ENCODE results near the gene SV2C. TPM values are rescaled to one million over a fixed set of nuclear protein-coding genes. Genes with fewer than 3 reads are reported as not detected.

Gene SV2C
- total RNA-seq, 1 donor from 2014 or later = 0.20 TPM

DNA sequence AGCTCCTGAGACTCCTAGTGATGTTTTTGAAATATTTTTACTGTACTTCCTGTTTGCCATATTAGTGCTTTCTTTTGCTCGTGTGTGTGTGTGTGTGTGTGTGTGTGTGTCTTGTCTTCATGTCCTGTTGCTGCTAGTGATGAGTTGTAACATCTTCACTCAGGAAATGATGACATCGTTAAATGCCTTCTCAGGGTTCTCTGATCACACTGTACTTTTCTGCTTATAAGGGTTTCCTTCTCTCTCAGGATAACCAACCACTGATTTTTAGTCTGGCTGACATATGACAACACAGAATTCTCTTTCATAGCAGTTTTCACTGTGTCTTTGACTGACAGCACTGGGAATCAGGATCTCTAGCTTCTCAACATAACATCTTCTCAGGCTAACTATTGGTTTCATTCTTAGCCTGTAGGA, 16.1 kb downstream of the SV2C start:
- DNase-seq (ENCODE audit: low read depth in 2 of 2) = no peak

DNA sequence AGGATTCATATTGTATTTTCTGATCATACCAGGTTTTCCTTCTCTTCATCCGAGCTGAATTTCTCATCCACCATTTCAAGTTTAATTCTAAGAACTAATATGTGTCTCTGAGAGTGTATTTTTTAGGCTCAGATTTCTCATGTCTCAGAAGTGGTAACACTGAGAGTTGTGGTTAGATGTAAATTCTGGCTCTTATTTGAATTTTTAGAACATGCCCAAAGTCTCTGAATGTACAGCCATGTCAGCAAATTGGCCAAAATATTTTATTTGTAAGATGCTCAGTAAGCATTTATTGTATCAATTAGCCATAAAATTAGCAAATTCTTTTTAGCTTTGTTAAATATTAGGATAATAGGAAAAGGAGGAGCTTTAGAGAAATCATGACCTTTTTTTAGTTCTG, 16.6 kb downstream of the SV2C start:
- DNase-seq (ENCODE audit: low read depth in 2 of 2) = no peak

DNA sequence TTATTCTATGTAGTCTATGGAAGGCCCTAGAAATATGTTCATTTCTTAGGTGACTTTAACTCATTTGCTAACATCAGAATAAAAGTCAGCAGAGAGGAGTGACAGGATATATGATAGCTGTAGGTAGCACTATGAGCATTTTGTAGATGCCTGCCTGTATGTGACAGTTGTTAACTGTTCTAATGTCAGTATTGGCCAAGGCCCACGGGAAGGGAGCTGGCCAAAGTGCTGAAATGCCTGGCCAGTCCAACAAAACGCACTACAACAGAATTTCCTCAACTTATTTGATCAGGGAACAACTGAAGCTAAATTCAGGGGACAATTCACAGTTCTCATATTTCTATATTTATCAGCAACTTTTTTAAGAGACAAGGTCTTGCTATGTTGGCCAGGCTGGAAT, 20.8 kb downstream of the SV2C start:
- peak; percentile 41 to 71 for DNase-seq (ENCODE audit: low read depth in 2 of 2)

DNA sequence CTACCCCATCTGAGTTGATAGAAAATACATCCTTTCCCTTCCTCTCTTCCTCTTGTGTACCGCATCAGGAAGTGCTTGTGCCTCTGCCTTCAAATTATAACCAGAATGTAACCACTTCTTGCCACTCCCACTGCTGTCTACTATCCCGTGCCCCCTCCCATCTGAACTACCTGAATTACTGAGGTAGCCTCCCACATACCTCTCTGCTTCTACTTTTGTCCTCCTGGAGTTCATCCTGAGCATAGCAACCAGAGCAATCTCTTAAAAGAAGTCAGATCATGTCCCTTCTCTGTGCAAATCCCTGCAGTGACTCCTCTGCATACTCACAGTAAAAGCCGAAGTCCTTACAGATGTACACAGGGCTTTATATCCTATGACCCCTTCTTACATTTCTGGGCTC, 23.0 kb downstream of the SV2C start:
- no peak for DNase-seq (ENCODE audit: low read depth in 2 of 2)

DNA sequence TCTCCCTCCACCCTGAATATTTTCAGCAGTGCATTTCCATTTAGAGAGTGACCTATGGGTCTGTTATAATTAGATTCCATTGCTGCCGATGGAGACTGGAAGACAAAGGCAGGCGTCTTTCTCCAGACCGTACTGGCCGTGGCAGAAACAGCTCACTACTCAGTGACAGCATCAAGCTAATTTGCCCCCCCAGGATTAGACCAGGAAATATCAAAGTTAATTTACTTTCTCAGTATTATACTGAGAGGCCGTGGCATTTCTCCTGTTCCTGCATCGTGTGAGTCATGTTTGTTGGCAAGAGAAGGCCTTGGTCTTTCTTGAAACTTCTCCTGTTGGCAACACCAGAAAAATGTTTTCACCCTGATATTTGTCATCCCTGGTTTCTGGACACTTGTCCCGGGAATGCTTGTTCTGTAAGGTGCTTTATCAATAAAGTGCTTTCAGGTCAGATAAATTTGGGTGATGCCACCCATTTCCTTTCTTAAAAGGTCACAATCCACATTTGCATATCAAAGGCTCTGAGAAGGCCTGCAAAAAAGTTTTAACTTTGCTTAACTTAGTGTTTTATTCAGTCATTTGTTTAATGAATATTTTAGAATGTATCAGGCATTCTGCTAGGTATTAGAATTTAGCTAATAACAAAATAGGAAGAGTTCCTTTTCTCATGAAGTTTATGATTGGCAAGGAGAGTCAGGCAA, 28.4 kb downstream of the SV2C start:
- no peak for DNase-seq (ENCODE audit: low read depth in 2 of 2)

DNA sequence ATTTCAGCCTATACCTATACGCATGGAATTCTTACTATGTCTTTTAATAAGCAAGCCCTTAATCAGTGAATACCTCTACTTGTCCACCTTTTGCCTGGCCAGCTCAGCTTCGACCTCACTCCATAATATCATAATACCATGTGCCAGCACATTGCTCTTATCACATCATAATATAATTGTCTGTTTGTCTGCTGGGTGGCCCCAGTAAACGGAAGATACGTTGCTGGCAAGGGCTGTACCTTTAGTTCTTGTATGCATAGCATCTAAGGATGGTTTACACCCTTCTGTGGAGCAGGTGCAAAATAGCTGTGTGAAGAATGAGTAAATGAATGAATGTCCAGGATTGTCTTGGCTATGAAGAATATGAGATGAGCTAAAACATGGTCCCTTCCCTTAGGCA, 29.9 kb downstream of the SV2C start:
- no peak for DNase-seq (ENCODE audit: low read depth in 2 of 2)

DNA sequence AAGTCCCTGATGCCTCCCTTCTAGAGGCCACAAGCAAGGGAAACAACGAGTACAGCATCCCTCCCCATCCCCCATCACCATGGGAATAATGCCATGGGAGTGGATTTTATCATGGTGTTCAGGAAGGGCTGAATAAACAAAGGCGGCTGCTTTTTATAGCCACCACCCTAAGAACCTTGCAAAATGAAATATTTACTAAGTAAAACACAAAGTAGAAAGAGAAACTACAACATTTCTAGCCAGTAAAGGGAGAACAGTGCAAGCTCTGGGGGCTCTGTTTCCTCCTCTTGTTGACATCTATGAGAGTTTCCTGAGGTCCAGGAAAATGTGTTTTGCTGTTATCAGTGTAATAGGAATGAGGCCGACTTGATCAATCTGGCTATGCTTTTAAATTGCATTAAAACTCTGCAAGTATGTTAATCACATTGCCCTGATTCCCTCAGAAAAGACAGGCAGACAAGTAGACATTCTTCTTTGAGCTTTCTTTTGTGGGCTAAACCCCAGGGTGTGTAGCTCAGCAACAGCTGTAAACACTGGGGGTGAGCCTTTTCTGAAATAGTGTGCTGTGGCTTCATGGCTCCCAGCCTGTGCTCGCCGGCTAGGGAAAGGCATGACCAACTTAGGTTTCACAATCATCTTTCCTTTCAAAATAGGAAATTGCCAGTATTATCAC, 31.1 kb downstream of the SV2C start:
- DNase-seq (ENCODE audit: low read depth in 2 of 2) = peak in 1 of 2 donors; percentile 89

DNA sequence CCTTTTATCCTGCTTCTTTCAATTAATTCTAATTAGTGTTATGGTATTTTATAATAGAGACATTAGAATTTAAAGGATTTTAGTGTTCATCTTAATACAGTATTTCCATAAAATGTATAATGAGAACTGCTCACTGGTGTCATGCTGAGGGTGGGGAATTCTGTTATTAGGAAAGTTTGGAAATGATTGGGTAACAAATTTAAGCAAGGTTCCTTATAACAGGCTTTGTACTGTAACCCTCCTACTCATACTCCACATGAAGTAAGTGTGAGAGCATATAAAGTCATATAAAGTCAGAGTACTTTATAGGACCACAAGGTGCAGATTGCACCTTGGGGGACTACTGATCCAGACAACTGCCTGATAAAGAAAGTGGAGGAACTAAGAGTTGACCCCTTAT, 42.2 kb downstream of the SV2C start:
- no peak for DNase-seq (ENCODE audit: low read depth in 2 of 2)

DNA sequence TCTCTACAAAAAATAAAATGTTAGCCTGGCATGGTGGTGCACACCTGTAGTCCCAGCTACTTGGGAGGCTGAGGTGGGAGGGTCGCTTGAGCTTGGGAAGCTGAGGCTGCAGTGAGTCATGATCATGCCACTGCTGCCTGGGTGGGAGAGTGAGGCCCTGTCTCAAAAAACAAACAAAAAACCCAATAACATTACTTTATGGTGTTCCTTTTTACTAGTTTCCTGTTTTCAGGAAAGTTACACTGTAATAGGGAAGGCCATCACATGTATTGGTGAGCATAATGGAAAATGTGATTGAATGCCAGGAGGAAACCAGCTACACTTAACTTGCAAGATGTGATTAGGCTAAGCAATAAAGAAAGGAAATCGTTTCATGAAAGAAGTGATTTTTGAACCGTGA, 42.7 kb downstream of the SV2C start:
- DNase-seq (ENCODE audit: low read depth in 2 of 2) = peak in 1 of 2 donors; percentile 69

DNA sequence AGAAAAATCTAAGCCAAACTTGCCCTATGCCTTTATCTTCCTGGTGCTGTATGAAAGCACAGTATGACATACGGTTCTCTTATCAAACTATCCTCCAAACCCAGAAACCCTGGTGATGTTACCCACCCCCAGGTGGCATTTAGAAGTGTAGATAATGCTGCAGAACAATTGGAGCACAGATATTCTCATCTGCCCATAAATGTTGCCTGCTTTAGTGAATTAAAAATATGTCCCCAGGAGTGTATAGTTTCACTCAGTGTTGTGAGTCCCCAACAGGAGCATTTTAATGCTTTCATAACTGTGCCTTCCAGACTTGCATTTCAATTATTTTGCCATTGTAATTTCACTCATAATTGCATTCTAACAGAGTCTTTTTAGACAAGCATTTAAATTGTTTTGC, 50.8 kb downstream of the SV2C start:
- DNase-seq (ENCODE audit: low read depth in 2 of 2) = no peak

DNA sequence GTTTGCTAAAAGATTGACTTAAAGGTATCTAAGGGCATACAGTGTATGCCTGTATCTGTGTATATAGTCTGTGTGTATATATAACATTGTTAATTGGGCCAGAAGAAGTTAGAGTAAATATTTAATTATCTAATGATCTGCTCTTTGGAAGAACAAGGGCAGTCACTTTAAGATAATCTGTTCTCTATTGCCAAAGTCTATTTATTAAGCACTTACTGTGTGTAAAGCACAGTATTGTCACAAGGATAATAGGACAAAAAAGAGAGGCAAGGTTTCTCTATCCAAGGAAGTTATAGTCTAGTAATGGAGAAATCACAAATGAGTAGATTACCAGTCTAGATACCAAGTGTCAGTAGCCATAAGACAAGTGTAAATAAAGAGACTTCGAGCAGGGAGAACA, 51.5 kb downstream of the SV2C start:
- no peak for DNase-seq (ENCODE audit: low read depth in 2 of 2)

DNA sequence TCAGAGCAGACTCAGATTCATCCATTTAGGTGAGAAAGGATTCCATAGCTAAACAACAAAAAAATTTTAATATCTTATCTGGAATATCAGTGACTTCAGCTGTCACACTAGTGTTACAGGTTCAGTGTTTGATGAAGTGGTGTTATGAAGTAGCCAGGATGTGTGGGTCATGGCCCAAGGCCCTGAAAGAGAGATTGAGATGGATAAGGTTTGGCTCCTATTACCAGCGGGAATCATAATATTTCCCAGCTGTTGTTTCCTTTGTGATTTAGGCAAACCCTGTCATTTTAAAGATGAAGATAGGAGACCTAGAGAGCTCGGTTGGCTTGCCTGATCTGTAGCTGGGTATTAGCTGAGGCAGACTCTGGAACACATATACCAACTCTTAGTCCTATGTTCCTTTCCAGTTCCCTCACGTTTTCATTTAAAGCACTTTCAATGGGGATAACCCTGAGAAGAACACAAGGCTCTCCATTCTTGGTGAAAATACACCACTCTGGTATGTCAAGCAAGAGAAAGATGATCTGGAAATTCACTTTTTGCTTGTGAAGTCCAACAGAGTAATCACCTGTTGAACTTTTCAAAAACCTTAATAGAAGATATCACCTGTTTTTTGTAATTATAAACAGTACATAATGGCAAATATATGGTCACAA, 54.8 kb downstream of the SV2C start:
- DNase-seq (ENCODE audit: low read depth in 2 of 2) = no peak

DNA sequence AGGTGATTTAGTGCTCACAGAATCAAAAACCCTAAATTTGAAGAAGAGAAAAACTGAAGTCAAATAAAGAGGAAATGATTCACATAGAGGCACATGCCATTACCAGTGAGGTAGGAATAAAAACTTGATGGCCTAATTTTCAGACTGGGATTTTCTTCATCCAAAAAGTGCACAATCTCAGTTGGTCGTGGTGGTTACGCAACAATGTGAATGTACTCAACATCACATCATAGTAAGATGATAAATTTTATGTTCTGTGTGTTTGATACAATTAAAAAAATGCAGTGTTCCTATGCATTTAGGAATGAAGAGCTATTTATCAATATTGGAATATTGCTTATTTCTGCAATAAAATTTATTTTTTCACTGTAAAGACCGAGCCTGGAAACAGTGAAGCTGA, 60.7 kb downstream of the SV2C start:
- no peak for DNase-seq (ENCODE audit: low read depth in 2 of 2)

DNA sequence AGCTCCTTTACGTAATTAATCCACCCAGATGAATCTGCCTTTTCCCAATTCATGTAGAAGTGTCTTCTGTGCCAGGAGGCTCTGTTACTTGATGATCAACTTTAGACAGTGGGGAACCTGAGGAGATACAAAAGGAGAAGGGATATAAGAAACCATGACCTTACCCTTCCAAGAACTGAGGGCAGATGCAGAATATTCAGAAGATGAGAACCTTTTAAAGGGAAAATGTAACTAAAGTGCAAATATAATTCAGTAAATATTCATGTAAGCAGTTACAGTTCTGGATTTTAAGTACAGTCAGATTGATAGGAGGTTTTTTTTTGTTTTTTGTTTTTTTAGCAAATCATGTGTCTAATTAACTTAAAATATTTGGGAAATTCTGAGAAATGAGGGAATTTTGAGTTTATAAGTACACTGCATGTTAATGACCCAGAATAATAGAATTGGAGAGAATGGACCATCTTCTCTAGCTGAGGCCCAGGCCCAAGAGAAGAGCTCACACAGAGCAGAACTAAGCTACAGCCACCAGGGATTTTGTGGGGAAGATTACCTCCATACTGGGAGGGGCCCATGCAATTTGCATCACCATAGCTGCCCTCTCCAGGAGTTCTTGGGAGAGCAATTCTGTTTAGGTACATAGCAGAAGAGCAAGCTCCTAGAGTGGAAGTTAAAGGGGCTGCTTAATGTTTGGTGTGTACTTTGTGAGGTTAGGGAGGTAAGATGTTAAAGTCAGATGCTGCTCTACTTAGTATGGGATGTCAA, 61.5 kb downstream of the SV2C start:
- no peak for DNase-seq (ENCODE audit: low read depth in 2 of 2)

DNA sequence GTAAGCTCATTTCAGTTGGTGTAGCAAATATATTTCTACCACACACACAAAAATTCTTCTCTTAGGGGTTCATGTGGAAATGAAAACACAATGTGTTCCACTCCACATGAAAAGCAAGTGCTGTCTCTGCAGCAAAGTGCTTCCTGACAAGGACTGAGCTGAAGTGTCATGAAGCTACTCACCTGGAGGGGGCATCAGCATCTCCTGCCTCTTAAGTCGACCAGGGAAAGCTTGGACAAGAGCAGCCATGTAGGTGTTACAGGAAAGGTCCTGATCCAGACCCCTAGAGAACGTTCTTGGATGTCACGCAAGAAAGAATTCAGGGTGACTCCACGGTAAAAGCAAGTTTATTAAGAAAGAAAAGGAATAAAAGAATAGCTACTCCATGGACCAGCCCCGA, 62.8 kb downstream of the SV2C start:
- DNase-seq (ENCODE audit: low read depth in 2 of 2) = peak; percentile 2 to 31

DNA sequence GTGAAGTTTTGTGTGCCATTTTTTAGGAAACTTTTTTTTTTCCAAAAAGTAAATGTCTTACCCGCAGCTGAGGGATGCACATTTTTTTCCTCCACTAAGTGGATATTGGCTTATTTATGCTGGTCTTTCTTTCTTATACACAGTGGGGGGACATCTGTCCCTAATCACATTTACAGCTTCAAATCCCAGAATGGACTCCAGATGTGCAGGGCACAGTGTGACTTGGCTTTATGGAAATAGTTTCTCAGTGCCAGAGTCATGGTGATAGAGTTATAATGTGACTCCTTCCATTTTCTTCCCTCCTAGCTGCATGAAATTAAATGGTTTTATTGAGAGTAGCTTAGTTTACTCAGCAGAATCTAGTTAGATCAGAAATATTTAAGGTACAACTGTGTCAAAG, 66.5 kb downstream of the SV2C start:
- DNase-seq (ENCODE audit: low read depth in 2 of 2) = no peak

DNA sequence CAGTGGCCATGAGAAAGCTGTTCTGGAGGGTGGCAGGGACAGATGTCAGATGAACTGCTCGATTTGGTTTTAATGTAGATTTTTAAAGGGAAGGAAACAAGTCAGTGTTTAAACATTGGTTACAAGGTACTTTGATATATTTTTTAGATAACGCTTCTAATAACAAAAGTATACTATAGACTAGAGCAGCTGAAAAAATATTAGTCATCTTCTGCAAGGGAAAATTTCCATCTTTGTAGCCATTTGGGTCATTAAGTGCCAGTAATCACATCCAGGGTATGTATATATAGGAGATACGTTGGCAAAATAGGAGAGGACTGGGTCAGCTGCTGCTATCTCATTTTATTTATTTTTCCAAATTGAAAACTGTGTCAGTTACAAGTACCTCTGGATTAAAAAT, 69.0 kb downstream of the SV2C start:
- DNase-seq (ENCODE audit: low read depth in 2 of 2) = peak in 1 of 2 donors; percentile 71

DNA sequence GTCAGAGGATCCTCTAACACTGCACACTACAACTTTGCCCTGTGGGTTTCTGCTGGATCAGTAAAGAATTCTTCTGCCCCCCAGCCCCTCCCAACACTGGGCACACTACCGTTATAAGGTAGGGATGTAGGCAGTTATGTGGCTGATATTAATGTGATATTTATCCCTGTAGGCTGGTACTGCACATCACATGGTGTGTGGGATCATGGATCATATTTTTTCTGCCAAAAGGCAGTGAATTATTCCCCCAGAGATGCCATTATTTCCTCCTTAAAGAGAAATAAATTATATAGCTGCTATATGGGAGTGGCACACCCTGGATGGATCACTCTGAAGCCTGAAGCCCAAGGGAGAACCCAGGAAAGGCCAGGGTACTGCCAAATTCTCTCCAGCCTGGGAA, 69.5 kb downstream of the SV2C start:
- no peak for DNase-seq (ENCODE audit: low read depth in 2 of 2)

DNA sequence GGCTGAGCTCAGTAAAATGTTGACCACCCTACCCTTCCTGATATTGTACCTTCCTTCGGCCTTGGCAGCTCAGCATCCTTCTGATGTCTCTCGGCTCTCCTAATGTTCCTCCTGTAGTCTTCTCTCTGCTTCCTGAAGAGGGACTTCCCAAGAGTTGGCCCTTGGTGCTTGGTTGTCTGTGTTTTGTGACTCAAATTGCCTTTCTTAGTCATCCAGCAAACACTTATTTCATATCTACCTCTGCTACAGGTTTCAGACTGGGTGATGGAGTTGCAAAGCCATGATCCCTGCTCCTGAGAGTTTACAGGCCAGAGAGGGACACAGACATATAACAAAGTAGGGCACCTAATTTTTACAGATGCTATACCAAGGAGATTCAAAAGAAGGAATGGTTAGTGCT, 70.1 kb downstream of the SV2C start:
- DNase-seq (ENCODE audit: low read depth in 2 of 2) = no peak

DNA sequence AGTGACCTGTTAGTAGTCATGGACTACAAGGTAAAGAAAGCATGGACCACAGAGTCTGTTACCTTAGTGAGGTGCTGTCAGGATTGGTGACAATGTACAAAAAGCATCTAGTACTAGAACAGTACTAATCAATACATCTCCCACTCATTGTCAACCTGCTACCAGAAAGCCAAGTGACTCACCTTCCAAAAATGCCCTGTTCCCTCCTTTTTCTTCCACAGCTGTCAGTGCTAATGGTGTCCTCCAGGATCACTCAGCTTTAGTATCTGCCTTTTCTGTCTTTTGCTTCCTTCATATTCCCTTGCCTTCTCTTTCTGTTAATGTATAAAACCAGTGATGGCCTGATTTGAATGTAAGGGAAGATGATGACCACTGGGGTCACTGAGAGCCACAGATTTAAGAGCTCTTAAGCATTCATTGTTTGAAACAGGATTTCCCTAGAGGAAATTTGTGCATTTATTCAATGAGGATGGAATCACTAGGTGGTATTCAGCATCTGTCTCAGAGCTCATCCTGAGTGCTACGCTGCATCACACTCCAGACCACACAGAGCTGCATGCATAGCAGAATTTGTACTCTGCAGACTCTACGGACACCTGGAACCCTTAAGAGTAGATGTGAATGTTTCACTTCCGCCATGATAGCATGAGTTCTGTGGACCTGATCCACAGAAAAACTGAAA, 71.0 kb downstream of the SV2C start:
- DNase-seq (ENCODE audit: low read depth in 2 of 2) = no peak

DNA sequence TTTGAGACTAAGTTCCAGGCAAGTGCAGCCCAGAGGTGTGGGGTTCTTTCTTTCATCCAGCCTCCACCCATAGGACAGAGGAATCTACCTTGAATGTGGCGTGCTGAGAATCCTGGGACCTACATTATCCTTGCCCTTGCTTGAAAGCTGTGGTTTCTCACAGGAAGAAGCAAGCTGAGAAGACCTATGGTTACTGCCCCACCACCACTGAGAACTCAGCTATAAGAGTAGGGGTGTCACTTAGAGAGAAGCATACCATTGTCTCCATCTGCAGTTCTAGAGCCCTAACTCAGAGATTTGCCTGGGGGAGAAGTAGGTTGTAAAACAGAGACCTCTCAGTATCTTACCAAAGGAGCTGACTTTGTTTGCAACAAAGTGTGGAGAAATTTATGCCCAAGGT, 72.4 kb downstream of the SV2C start:
- DNase-seq (ENCODE audit: low read depth in 2 of 2) = no peak

DNA sequence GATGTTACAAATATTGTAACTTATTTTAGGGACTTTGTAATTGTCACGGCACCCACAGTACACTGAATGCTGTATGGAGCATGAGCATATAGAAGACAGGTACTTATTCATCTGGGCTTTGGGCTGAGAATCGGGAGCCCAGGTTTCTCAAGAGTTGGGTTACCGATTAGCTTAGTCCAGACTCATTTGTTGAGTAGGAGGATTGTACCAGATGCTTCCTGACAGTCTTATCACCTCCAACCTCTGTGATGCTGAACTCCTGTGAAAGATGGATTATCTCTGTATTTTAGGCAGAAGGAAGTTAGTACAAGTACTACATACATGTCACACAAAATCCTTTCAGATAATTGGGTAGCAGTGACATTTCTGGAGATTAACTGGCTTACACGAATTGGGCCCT, 79.2 kb downstream of the SV2C start:
- no peak for DNase-seq (ENCODE audit: low read depth in 2 of 2)
